ENCODE measurements around the gene SPEF2.
"Not testable (repeated sequence)": the region's sequence is repeated elsewhere in the genome, so short reads cannot be mapped to it uniquely, and the experiment has no call there.

DNA sequence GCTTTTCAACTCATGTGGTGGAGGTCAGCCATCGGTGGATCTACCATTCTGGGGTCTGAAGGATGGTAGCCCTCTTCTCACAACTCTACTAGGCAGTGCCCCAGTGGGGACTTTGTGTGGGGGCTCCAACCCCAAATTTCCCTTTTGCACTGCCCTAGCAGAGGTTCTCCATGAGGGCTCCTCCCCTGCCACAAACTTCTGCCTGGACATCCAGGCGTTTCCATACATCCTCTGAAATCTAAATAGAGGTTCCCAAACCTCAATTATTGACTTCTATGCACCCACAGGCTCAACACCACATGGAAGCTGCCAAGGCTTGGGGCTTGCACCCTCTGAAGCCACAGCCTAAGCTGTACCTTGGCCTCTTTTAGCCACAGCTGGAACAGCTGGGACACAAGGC lies 227.8 kb downstream of the SPEF2 start:
- TF ChIP-seq EZH2 (IDR thresholded peaks at IDR 0.05; ENCODE audit: insufficient read depth, low read length) = not testable (repeated sequence)
- TF ChIP-seq, protein P1, sequence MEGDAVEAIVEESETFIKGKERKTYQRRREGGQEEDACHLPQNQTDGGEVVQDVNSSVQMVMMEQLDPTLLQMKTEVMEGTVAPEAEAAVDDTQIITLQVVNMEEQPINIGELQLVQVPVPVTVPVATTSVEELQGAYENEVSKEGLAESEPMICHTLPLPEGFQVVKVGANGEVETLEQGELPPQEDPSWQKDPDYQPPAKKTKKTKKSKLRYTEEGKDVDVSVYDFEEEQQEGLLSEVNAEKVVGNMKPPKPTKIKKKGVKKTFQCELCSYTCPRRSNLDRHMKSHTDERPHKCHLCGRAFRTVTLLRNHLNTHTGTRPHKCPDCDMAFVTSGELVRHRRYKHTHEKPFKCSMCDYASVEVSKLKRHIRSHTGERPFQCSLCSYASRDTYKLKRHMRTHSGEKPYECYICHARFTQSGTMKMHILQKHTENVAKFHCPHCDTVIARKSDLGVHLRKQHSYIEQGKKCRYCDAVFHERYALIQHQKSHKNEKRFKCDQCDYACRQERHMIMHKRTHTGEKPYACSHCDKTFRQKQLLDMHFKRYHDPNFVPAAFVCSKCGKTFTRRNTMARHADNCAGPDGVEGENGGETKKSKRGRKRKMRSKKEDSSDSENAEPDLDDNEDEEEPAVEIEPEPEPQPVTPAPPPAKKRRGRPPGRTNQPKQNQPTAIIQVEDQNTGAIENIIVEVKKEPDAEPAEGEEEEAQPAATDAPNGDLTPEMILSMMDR (IDR thresholded peaks at IDR 0.05; ENCODE audit: insufficient read depth, low read depth, low read length) = not testable (repeated sequence)

Data from astrocyte (in vitro differentiated cells and primary cell).